ENCODE measurements around the gene FBN2.

- TF ChIP-seq POLR2A (IDR thresholded peaks at IDR 0.05; ENCODE audit: low read depth, low read length) (no peak), TAF1 (IDR thresholded peaks at IDR 0.05; ENCODE audit: borderline replicate concordance, low read depth, low read length) (no peak)
Observed at GRCh38 chr5:128587275-128587674, 49.2 kb upstream of the FBN2 start.
